HG03139 (cell line): ENCODE results near the gene DEFB110.

ENCODE experiments used
- ATAC-seq: cut with Tn5 transposase; IDR thresholded peaks from one replicate; pipeline ENCODE4 v1.9.1; 2021; ENCODE audit not compliant: unreplicated experiment

The DEFB110 gene

DNA sequence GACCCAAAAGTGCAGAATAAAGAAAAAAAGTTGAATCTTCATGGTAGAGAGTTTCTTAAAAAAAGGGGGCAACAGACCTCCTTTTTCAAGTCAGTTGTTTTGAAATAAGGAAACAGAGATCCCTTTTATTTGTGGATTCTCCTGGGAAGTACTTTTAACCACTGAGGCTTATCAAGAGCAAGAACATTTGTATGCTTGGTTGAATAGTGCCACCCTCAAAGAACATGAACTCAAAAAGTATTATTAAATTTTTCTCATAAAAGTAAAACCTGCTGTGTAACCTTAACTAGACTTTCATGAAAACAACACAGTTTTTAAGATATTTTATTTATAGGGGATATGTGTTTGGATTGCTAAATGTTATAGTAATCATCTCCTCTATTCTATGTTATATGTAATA lies at the start of gene DEFB110:
TSS of gene DEFB110 (minus strand) at position 101 of the 400 bp plus-strand sequence. CDS start at position 42, 59 bp downstream.
- no peak for ATAC-seq

- ATAC-seq = no peak
These were observed 48.3 kb upstream of the DEFB110 start for GRCh38 chr6:50070101-50070500.

DNA sequence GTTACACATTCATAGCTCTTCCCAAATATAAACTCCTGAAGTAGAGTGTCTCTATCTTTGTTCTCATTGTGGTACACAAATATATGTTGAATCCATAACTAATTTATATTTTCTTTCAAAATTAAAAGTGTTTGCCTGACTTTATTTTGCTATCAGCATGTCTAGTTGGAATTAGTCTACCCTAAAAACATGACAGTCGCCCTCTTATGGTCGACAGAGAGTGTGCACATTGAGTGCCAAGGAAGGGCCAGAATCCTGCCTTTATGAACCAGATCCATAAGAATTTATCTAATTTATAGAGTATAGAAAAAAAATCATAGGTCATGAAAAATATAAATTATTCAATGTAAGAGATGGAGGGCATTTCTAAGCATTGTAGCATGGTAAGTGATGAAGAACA lies 40.3 kb upstream of the DEFB110 start:
- no peak for ATAC-seq

DNA sequence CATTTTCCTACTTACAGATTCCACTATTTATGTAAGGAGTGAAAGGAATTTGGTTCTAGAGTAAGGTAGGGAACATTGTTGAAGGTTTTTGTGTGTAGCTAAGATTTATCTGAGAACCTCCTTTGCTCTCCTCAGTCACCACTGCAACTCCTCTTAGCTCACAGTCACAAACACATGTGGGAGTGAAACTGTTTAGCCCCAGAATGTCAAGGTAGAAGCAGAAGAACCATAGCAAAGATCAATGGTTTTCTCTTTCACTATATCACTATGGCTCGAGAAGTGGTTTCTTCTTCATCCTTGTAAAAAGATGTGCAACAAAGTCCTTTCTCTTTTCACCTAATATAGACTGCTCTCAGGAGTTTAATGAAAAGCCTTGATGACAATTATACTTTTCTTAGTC lies 34.4 kb upstream of the DEFB110 start:
- ATAC-seq = no peak

- no peak for ATAC-seq
These were observed 28.0 kb upstream of the DEFB110 start, which contains the start of gene DEFB112 for GRCh38 chr6:50049829-50050228. DEFB112 (minus strand) TSS chr6:50049929; CDS start chr6:50049869, 60 bp downstream.

DNA sequence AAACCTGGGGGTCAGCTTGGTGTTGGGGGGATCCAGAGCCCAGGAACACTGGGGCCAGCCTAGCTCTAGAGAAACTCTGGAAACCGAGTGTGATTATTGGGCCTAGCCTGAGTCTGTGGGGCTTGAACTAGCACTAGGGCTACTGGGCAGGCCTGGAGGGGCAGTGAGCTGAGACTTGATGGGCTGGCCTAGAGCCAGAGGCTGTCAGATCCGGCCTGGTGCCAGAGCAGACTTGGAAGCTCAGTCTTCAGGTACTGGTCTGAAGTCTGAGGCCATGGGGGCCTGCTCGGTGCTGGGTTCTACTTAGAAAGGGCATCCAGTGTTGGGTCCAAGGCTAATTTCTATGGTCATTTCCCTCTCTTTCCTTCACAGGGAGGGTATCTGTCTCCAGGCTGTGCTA lies 25.2 kb upstream of the DEFB110 start:
- ATAC-seq = no peak

DNA sequence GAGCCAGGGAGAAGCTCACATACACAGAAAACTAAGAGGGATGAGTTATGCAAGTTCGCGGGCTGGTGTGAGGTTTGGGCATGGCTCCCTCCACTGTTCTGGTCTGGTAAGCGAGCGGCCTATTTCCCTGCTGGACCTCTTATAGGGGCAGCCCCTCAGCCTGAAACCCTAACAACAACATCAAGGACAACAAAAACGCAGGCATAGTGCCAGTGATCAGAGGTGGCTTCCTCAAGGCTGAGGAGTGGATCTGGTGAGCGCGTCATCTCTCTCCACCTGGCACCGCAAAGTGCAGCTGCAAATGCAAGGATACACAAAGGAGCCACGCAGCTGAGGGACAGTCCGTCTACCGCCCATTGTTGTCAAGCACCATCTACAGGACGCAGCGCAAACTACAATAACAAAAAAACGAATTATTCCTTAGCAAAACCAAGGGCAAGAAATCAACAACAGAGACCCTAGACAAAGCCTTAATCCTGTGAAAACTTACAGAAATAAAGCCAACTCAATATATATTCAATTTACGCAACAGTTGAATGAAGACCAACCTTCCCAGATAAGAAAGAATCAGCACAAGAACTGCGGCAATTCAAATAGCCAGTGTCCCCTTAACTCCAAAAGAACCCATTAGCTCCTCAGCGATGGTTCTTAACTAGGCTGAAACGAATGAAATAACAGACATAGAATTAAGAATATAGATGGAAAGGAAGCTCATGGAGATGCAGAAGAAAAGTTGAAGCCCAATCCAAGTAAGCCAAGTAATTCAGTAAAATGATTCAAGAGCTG lies 9.2 kb upstream of the DEFB110 start:
- no peak for ATAC-seq

DNA sequence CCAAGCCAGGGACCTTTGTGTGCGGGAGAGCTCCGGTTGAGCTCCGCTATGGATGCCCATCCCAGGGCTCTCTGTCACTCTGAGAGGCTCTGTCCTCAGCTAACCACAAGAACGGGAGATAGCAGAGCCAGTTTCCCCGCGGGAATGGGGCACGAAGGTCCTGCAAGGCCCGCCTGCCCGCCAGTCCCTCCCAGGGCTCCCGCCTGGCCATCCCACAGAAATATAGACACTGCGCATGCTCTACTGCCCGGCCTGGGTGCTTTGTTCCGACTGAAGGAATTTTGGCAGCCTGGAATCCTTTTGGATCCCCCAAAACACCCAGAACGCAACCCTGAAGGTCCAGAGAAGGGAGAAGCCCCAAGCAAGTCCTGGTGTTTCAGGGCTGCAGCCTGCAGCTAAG lies 8.6 kb upstream of the DEFB110 start:
- ATAC-seq = no peak

- ATAC-seq = no peak
These were observed 3.5 kb upstream of the DEFB110 start for GRCh38 chr6:50025258-50025657.

DNA sequence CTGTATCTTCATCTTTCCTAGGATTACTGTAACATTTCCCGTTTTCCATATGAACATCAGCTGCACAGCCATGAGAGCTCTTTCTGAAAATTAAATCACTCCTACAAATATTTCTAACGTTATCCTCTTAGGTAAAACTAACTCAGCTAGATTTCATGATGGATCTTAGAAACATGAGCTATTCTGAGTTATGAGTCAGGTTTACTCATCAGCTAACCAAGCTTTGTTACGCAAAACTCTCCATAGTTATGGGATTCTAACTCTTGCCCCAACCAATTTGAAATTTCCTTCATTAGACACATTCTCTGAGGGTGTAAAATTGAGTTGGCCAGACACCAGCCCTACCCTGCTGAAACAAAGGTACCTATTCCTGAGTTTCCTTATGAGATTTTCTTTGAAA lies 14.0 kb downstream of the DEFB110 start:
- ATAC-seq = no peak

GRCh38 chr6:50003139-50003538 lies 18.7 kb downstream of the DEFB110 start:
- no peak for ATAC-seq

DNA sequence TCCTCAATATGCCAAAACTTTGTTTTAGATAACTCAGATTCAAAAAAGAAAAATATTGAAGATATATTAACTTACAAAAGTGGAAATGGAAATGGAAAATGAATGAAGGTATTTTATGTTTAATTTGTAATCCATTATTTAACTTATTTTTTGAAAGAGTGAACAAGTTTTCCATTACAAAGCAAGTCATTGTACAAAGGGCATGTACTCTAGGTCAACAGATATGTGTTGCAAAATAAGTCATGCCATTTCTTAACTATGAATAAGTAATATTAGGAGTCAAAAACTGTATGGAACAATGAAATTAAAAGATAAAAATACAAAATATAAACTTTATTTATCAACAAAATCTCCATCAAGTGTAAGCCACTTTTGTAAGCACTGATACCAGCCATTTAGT lies 26.5 kb downstream of the DEFB110 start:
- ATAC-seq = no peak

GRCh38 chr6:49988900-49989299 lies 32.9 kb downstream of the DEFB110 start:
- no peak for ATAC-seq

GRCh38 chr6:49987749-49988148 lies 34.0 kb downstream of the DEFB110 start:
- no peak for ATAC-seq

DNA sequence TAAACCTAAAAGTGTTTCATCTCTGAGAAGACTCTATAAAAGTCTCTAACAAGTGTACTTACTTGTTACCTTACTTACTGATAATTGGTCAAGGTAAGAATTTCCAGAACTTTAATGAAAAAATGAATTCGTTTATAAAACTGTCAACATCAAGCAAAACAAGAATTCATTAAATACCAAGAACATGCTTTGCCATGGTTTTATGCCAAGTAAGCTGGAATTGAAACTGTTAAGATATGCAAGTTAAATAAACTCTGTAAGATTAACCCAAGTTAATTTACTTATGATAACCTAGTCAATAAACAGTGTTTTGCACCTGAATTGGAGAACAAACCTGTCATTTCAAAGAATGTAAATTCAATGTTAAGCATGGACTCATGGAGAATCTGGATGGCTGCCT lies 35.2 kb downstream of the DEFB110 start:
- no peak for ATAC-seq

DNA sequence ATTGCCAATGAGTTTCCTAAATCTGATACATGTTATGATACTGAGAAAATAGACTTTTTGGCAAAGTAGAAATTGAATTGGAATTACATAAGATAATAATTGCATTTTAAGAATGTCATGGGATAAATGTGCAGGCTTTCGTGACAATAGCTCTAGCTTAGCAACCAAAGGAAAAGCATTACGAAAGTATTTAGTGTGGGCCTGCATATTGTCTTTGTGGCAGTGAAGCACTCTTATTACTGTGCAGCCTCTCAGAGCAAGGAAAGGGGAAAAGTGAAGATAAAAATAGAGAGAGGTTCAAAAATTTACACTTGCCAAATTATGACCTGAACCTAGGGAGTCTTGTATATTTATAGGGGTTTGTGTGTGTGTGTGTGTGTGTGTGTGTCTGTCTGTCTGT lies 39.7 kb downstream of the DEFB110 start:
- ATAC-seq = no peak

- no peak for ATAC-seq
These were observed 40.9 kb downstream of the DEFB110 start for GRCh38 chr6:49980898-49981297.

DNA sequence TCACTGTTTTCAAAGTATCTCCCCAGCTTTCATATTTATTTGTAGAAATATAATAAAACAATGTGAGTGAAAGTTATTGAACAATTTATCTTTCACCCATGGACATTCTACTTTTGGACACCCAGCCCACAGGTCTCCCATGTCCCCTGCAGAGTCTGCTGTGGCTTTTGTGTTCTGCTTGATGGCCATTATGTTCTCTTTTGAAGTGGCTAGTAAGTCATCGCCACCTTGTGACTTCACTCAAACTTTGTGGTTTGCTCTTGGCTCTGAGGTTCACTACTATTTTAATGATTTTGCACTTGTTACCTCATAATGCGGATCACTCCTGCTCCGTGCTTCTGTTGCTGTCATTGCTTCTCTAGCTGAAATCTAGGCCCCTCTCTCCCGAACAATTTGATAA lies 42.2 kb downstream of the DEFB110 start:
- no peak for ATAC-seq

- ATAC-seq = peak; percentile 49
These were observed 43.2 kb downstream of the DEFB110 start for GRCh38 chr6:49978332-49979226.

DNA sequence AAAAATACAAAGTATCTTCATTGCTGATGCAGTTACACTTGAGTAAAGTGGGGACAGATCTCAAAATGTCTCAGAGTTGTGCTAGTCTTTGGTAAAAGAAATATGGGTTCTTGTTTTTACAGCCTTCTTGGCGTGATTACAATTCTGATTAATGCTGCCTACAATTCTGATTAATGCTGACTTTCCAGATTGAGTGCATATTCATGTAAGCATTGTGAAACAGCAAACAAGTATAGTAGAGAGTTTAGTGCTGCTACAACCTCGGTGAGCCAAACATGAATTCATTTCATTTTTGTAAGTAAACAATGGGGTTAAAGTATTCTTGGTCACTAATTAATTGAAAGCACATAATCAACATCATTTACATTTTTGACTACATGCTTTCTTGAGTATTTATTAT lies 52.2 kb downstream of the DEFB110 start, which contains the start of gene DEFB113:
TSS of gene DEFB113 (minus strand) at position 21 of the 400 bp plus-strand sequence. CDS start at position 21, 0 bp downstream.
- no peak for ATAC-seq
